Umbilical cord (tissue), 2 donors: ENCODE results near the gene KIAA1328. TPM values are rescaled to one million over a fixed set of nuclear protein-coding genes. Genes with fewer than 3 reads are reported as not detected.
"Not testable (repeated sequence)": the region's sequence is repeated elsewhere in the genome, so short reads cannot be mapped to it uniquely, and the experiment has no call there.

ENCODE experiments used
- DNase-seq: peaks from one replicate; pipeline ENCODE4 v3.0.0-alpha.2; 2015; ENCODE audit warnings: low spot score
- total RNA-seq: library from RNA; depleted of rRNA; stranded (reverse); fragments of >200 nt; gene quantifications from one replicate; pipeline ENCODE4 v1.2.3, GENCODE V29; 2014; ENCODE audit warnings: low replicate concordance; ENCODE audit not compliant: insufficient read depth

The KIAA1328 gene
- total RNA-seq, 1 donor from 2014 or later = 33.9 TPM

GRCh38 chr18:37139876-37140275 is 310.9 kb downstream of the KIAA1328 start:
- DNase-seq = no peak

GRCh38 chr18:37144921-37145320 is 316.0 kb downstream of the KIAA1328 start:
- DNase-seq = no peak

GRCh38 chr18:37156330-37156942 is 327.5 kb downstream of the KIAA1328 start:
- DNase-seq = no peak

- DNase-seq = no peak
Observed at GRCh38 chr18:37160038-37160820, 331.3 kb downstream of the KIAA1328 start.

GRCh38 chr18:37161491-37161890 is 332.6 kb downstream of the KIAA1328 start:
- DNase-seq = no peak

- DNase-seq = no peak
Observed at GRCh38 chr18:37162551-37162950, 333.6 kb downstream of the KIAA1328 start.

- no peak for DNase-seq
Observed at GRCh38 chr18:37163119-37163518, 334.2 kb downstream of the KIAA1328 start.

GRCh38 chr18:37166491-37166890 is 337.6 kb downstream of the KIAA1328 start:
- DNase-seq = no peak

GRCh38 chr18:37166966-37167365 is 338.0 kb downstream of the KIAA1328 start:
- not testable (repeated sequence) for DNase-seq

- no peak for DNase-seq
Observed at GRCh38 chr18:37170984-37171383, 342.1 kb downstream of the KIAA1328 start.

- no peak for DNase-seq
Observed at GRCh38 chr18:37173384-37173783, 344.5 kb downstream of the KIAA1328 start.

- DNase-seq = no peak
Observed at GRCh38 chr18:37175727-37176620, 347.0 kb downstream of the KIAA1328 start.

GRCh38 chr18:37176621-37176934 is 347.7 kb downstream of the KIAA1328 start:
- DNase-seq = no peak

- no peak for DNase-seq
Observed at GRCh38 chr18:37179384-37179783, 350.5 kb downstream of the KIAA1328 start.

GRCh38 chr18:37180086-37180485 is 351.2 kb downstream of the KIAA1328 start:
- DNase-seq = no peak

GRCh38 chr18:37182340-37183135 is 353.6 kb downstream of the KIAA1328 start:
- DNase-seq = no peak

GRCh38 chr18:37184209-37184868 is 355.4 kb downstream of the KIAA1328 start:
- DNase-seq = peak; percentile 2

- DNase-seq = no peak
Observed at GRCh38 chr18:37188016-37188791, 359.3 kb downstream of the KIAA1328 start.

- no peak for DNase-seq
Observed at GRCh38 chr18:37199741-37200140, 370.8 kb downstream of the KIAA1328 start.

GRCh38 chr18:37207343-37207742 is 378.4 kb downstream of the KIAA1328 start:
- no peak for DNase-seq
